Measurements from ENCODE around the gene PFN1. TPM values are rescaled to one million over a fixed set of nuclear protein-coding genes. Genes with fewer than 3 reads are reported as not detected.

Gene PFN1
- total and polyA plus RNA-seq, 9 of the 15 experiments (the other 6 are each of a cell fraction or from before 2014, with no cell fraction given) = 60.5 to 1,479 (median 456) TPM

- TF ChIP-seq TOE1 (IDR thresholded peaks at IDR 0.05; ENCODE audit: borderline replicate concordance) = peak; percentile 78
- TF ChIP-seq TOE1 (CRISPR knock-in tag; IDR thresholded peaks at IDR 0.05; ENCODE audit: borderline replicate concordance, low read depth) = no peak
- TF ChIP-seq NCOA1 (IDR thresholded peaks at IDR 0.05; ENCODE audit: low read depth) = peak; percentile 37; the same call in 1 of the 2 replicates
- no peak for TF ChIP-seq MXD1 (CRISPR knock-in tag; IDR thresholded peaks at IDR 0.05; ENCODE audit: borderline replicate concordance, poor library complexity, severe bottlenecking)
- no peak for TF ChIP-seq SREBF2 (CRISPR knock-in tag; IDR thresholded peaks at IDR 0.05)
- TF ChIP-seq HNRNPUL1 (IDR thresholded peaks at IDR 0.05; ENCODE audit: low read length) = no peak
- TF ChIP-seq RBM17 (IDR thresholded peaks at IDR 0.05; ENCODE audit: borderline replicate concordance, low read depth, low read length) = no peak
- TF ChIP-seq MEF2D (tag; conservative IDR thresholded peaks at IDR 0.05; ENCODE audit: low read depth) = no peak
- TF ChIP-seq YY1 (IDR thresholded peaks at IDR 0.05; ENCODE audit: borderline replicate concordance in 1 of 3, control insufficient read depth in 1 of 3, extremely low read depth in 1 of 3, insufficient read depth in 3 of 3, insufficient read length in 1 of 3, insufficient replicate concordance in 2 of 3, low read depth in 1 of 3, low read length in 2 of 3) = peak in 1 of 3 experiments; percentile 55
- TF ChIP-seq POLR3G (IDR thresholded peaks at IDR 0.05; ENCODE audit: extremely low read depth, insufficient read length, insufficient replicate concordance) = no peak
- TF ChIP-seq, protein P1, sequence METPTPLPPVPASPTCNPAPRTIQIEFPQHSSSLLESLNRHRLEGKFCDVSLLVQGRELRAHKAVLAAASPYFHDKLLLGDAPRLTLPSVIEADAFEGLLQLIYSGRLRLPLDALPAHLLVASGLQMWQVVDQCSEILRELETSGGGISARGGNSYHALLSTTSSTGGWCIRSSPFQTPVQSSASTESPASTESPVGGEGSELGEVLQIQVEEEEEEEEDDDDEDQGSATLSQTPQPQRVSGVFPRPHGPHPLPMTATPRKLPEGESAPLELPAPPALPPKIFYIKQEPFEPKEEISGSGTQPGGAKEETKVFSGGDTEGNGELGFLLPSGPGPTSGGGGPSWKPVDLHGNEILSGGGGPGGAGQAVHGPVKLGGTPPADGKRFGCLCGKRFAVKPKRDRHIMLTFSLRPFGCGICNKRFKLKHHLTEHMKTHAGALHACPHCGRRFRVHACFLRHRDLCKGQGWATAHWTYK (CRISPR knock-in tag; IDR thresholded peaks at IDR 0.05) = no peak
- TF ChIP-seq, protein P2, sequence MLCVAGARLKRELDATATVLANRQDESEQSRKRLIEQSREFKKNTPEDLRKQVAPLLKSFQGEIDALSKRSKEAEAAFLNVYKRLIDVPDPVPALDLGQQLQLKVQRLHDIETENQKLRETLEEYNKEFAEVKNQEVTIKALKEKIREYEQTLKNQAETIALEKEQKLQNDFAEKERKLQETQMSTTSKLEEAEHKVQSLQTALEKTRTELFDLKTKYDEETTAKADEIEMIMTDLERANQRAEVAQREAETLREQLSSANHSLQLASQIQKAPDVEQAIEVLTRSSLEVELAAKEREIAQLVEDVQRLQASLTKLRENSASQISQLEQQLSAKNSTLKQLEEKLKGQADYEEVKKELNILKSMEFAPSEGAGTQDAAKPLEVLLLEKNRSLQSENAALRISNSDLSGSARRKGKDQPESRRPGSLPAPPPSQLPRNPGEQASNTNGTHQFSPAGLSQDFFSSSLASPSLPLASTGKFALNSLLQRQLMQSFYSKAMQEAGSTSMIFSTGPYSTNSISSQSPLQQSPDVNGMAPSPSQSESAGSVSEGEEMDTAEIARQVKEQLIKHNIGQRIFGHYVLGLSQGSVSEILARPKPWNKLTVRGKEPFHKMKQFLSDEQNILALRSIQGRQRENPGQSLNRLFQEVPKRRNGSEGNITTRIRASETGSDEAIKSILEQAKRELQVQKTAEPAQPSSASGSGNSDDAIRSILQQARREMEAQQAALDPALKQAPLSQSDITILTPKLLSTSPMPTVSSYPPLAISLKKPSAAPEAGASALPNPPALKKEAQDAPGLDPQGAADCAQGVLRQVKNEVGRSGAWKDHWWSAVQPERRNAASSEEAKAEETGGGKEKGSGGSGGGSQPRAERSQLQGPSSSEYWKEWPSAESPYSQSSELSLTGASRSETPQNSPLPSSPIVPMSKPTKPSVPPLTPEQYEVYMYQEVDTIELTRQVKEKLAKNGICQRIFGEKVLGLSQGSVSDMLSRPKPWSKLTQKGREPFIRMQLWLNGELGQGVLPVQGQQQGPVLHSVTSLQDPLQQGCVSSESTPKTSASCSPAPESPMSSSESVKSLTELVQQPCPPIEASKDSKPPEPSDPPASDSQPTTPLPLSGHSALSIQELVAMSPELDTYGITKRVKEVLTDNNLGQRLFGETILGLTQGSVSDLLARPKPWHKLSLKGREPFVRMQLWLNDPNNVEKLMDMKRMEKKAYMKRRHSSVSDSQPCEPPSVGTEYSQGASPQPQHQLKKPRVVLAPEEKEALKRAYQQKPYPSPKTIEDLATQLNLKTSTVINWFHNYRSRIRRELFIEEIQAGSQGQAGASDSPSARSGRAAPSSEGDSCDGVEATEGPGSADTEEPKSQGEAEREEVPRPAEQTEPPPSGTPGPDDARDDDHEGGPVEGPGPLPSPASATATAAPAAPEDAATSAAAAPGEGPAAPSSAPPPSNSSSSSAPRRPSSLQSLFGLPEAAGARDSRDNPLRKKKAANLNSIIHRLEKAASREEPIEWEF (CRISPR knock-in tag; IDR thresholded peaks at IDR 0.05) = no peak
- peak; percentile 77 for TF ChIP-seq ELF1 (tag; IDR thresholded peaks at IDR 0.05)
- no peak for TF ChIP-seq ZNF23 (CRISPR knock-in tag; IDR thresholded peaks at IDR 0.05)
- TF ChIP-seq, protein P3, sequence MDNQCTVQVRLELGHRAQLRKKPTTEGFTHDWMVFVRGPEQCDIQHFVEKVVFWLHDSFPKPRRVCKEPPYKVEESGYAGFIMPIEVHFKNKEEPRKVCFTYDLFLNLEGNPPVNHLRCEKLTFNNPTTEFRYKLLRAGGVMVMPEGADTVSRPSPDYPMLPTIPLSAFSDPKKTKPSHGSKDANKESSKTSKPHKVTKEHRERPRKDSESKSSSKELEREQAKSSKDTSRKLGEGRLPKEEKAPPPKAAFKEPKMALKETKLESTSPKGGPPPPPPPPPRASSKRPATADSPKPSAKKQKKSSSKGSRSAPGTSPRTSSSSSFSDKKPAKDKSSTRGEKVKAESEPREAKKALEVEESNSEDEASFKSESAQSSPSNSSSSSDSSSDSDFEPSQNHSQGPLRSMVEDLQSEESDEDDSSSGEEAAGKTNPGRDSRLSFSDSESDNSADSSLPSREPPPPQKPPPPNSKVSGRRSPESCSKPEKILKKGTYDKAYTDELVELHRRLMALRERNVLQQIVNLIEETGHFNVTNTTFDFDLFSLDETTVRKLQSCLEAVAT (IDR thresholded peaks at IDR 0.05) = peak; percentile 14 to 37; a peak in 2 of 4 replicates
- TF ChIP-seq YBX1 (IDR thresholded peaks at IDR 0.05) = no peak
- peak; percentile 50; the same call in 1 of the 2 replicates for TF ChIP-seq MBD2 (IDR thresholded peaks at IDR 0.05; ENCODE audit: borderline replicate concordance, low read depth)
These were observed at the start of gene PFN1 (continued) for GRCh38 chr17:4948166-4948930.
